ENCODE data around the gene SH3PXD2B. TPM values are rescaled to one million over a fixed set of nuclear protein-coding genes. Genes with fewer than 3 reads are reported as not detected.

Gene SH3PXD2B
- total and polyA plus RNA-seq, 7 experiments from 2014 or later: 0.15 to 1.1 (median 0.28) TPM; not detected in 1

DNA sequence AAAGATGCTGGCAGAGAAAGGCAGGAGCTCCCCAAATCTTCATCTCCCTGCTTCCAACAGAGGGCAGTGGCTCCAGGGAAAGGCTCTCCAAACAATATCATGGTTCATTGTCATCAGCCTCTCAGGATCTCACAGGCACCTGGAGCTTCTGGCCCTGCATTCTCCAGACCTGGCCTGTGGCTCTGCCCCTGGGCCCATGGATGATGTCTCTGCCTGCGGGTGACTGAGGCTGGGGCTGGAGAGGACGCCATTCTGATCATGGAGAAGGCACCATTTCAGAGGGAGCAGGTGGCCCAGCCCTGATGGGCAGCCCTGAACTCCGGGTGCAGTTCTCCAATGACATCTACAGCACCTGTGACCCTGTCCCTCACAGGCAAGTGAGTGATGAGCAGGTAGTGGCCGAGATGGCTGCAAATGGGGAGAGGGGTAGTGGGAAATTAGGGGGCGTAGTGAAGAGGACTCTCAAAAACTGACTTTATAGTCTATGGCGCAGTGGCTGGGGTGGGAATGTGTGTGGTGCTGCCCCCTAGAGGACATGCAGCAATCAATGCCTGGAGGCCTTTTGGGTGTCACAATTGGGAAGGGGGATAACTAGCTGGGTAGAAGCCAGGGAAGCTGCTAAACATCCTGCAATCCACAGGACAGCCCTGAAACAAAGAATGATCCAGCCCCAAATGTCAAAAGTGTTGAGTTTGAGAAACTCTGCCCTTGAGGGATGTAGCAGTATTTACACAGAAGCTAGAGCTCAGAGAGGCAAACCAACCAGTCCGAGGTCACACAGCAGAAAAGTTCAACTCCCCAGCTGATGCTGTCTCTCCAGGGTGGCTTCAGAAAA, 3.2 kb downstream of the SH3PXD2B start:
- Histone ChIP-seq H3K4me1 (ENCODE audit: control insufficient read depth in 2 of 2, insufficient read depth in 2 of 2, low read length in 2 of 2) (no peaks in the 10 kb centered on the region), H3K36me3 (ENCODE audit: control insufficient read depth in 2 of 3, insufficient read depth in 3 of 3, low read length in 3 of 3) (no peaks in the 10 kb centered on the region), H3K27ac (ENCODE audit: low read depth, low read length) (no peak overlapping the region), H3K9me3 (ENCODE audit: control insufficient read depth in 2 of 3, low read length in 3 of 3) (no peaks in the 10 kb centered on the region), H3K4me3 (ENCODE audit: low read length) (no peak overlapping the region), H3K27me3 (ENCODE audit: control insufficient read depth in 2 of 2, insufficient read depth in 2 of 2, low read length in 2 of 2) (peaks cover 0 to 4% of the 10 kb centered on the region in 2 donors)
- intact Hi-C loops (cut with micrococcal nuclease): loop anchor here (5.0 to 10.0 kb wide), 3 partner anchors 166 to 1166 kb away; partner anchors contain the start of genes RPL26L1 (in 2 of the 2), BOD1 (in 1 of the 2) and UBTD2 (in 1 of the 2)
- peak in 6 of 9 donors; percentile 17 to 49 (median 26) for DNase-seq
- peaks cover 12 to 65% (median 44%) of the 10 kb centered on the region in 5 donors for H3K27me3 Mint-ChIP-seq
- peak; percentile 52 for ATAC-seq
- peak overlapping the region in 4 of 10 donors; percentile 33 to 73 (median 47) for H3K4me3 Mint-ChIP-seq
- H3K27ac Mint-ChIP-seq: no peak overlapping the region
- ChIA-PET CTCF (interaction anchor here (1.1 to 1.3 kb wide), 2 partner anchors 9 to 13 kb away, joined by 3 read pairs; no protein-coding TSS in a partner anchor), POLR2A (no interaction called here)
- H3K4me1 Mint-ChIP-seq: peaks cover 8 to 17% (median 13%) of the 10 kb centered on the region in 7 donors
- H3K9me3 Mint-ChIP-seq: no peaks in the 10 kb centered on the region
- no peaks in the 10 kb centered on the region for H3K36me3 Mint-ChIP-seq

- intact Hi-C loops (cut with micrococcal nuclease): loop anchor here (5.0 to 10.0 kb wide), 3 partner anchors 166 to 1167 kb away; partner anchors contain the start of genes RPL26L1 (in 2 of the 2), BOD1 (in 1 of the 2) and UBTD2 (in 1 of the 2)
- Mint-ChIP-seq H3K27ac (no peak overlapping the region), H3K36me3 (no peaks in the 10 kb centered on the region), H3K9me3 (no peaks in the 10 kb centered on the region), H3K27me3 (peaks cover 12 to 59% (median 40%) of the 10 kb centered on the region in 5 donors), H3K4me3 (no peak overlapping the region), H3K4me1 (peaks cover 8 to 17% (median 13%) of the 10 kb centered on the region in 7 donors)
- Histone ChIP-seq H3K4me3 (ENCODE audit: low read length) (no peak overlapping the region), H3K9me3 (ENCODE audit: control insufficient read depth in 2 of 3, low read length in 3 of 3) (no peaks in the 10 kb centered on the region), H3K27me3 (ENCODE audit: control insufficient read depth in 2 of 2, insufficient read depth in 2 of 2, low read length in 2 of 2) (peaks cover 0 to 4% of the 10 kb centered on the region in 2 donors), H3K27ac (ENCODE audit: low read depth, low read length) (no peak overlapping the region), H3K36me3 (ENCODE audit: control insufficient read depth in 2 of 3, insufficient read depth in 3 of 3, low read length in 3 of 3) (no peaks in the 10 kb centered on the region), H3K4me1 (ENCODE audit: control insufficient read depth in 2 of 2, insufficient read depth in 2 of 2, low read length in 2 of 2) (no peaks in the 10 kb centered on the region)
- ChIA-PET POLR2A (no interaction called here), CTCF (interaction anchor here (1.1 to 1.3 kb wide), 2 partner anchors 10 to 12 kb away, joined by 3 read pairs; no protein-coding TSS in a partner anchor)
- ATAC-seq (no peak), DNase-seq (no peak)
Measured at GRCh38 chr5:172450453-172450852, 3.9 kb downstream of the SH3PXD2B start.

DNA sequence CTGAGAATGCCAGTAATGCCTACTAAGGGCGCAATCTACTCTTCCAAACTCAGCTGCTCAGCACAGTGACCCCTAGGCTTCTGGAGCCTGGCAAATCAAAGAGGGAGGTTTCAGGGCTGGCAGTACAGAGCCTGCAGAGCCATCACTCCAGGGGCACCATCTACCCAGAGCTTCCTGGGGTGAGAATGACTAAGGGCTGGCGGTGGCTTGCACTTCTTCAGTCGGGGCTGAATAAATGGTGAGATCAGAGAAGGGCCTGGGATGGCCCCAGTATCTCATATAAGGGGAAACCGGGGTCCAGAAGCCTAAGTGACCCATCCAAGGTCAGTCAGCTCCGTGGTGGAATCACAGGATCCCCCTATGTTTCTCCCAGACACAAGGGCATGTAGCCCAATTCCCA, 5.3 kb downstream of the SH3PXD2B start:
- H3K4me3 ChIP-seq (ENCODE audit: low read length): no peak overlapping the region
- Mint-ChIP-seq H3K4me3 (no peak overlapping the region), H3K27me3 (peaks cover 13 to 57% (median 39%) of the 10 kb centered on the region in 5 donors), H3K4me1 (peaks cover 0 to 12% (median 8%) of the 10 kb centered on the region in 7 donors), H3K27ac (no peak overlapping the region), H3K9me3 (no peaks in the 10 kb centered on the region), H3K36me3 (no peaks in the 10 kb centered on the region)
- ChIA-PET POLR2A (no interaction called here), CTCF (interaction anchor here (0.6 kb wide), 1 partner anchor 8 kb away, joined by 5 read pairs; no protein-coding TSS in a partner anchor)
- no peak overlapping the region for H3K27ac ChIP-seq (ENCODE audit: low read depth, low read length)
- no peak for ATAC-seq
- no peaks in the 10 kb centered on the region for H3K9me3 ChIP-seq (ENCODE audit: control insufficient read depth in 2 of 3, low read length in 3 of 3)
- no peak for DNase-seq
- no peaks in the 10 kb centered on the region for H3K27me3 ChIP-seq (ENCODE audit: control insufficient read depth in 2 of 2, insufficient read depth in 2 of 2, low read length in 2 of 2)
- no peaks in the 10 kb centered on the region for H3K36me3 ChIP-seq (ENCODE audit: control insufficient read depth in 2 of 3, insufficient read depth in 3 of 3, low read length in 3 of 3)
- H3K4me1 ChIP-seq (ENCODE audit: control insufficient read depth in 2 of 2, insufficient read depth in 2 of 2, low read length in 2 of 2): no peaks in the 10 kb centered on the region
- intact Hi-C loops (cut with micrococcal nuclease): no loop called here

DNA sequence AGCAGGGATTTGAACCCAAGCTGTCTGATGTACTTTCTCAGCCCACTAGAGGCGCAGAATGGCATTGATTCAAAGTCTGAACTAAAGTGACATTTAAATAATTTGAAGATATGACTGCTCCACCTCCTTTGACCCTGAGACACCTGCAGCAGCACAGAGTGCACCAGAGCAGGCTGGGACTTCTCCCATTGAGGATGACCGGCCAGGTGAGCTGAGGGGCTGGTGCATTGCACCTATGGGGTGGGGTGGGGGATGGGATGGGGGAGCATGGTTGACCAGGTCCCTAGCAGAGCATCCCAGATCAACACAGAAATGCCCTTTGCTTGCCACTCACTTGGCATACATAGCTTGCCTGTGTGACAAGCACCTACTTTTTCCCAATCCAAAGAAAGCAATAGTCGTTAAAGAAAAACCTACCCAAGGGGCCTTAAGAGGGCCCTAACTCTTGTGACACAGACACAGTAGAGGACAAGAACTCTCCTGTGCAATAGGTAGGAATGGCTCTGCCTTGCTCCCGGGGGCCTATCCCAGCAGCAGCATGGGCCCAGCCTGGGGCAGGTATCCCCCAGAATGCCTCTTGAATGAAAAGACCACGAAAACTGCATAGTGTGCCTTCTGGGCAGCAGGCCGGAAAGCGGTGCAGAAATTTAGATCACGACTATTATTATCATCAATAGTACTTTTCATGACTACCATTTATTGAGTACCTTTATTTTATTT, 6.5 kb downstream of the SH3PXD2B start:
- no peaks in the 10 kb centered on the region for H3K9me3 Mint-ChIP-seq
- POLR2A ChIA-PET: no interaction called here
- CTCF ChIA-PET: no interaction called here
- Histone ChIP-seq H3K4me3 (ENCODE audit: low read length) (no peak overlapping the region), H3K4me1 (ENCODE audit: control insufficient read depth in 2 of 2, insufficient read depth in 2 of 2, low read length in 2 of 2) (no peaks in the 10 kb centered on the region), H3K9me3 (ENCODE audit: control insufficient read depth in 2 of 3, low read length in 3 of 3) (no peaks in the 10 kb centered on the region), H3K27me3 (ENCODE audit: control insufficient read depth in 2 of 2, insufficient read depth in 2 of 2, low read length in 2 of 2) (no peaks in the 10 kb centered on the region), H3K27ac (ENCODE audit: low read depth, low read length) (no peak overlapping the region), H3K36me3 (ENCODE audit: control insufficient read depth in 2 of 3, insufficient read depth in 3 of 3, low read length in 3 of 3) (no peaks in the 10 kb centered on the region)
- intact Hi-C loops (cut with micrococcal nuclease): no loop called here
- H3K27ac Mint-ChIP-seq: no peak overlapping the region
- peaks cover 19 to 52% (median 36%) of the 10 kb centered on the region in 5 donors for H3K27me3 Mint-ChIP-seq
- ATAC-seq (no peak), DNase-seq (no peak)
- H3K4me1 Mint-ChIP-seq: peaks cover 0 to 8% (median 1%) of the 10 kb centered on the region in 7 donors
- no peak overlapping the region for H3K4me3 Mint-ChIP-seq
- no peaks in the 10 kb centered on the region for H3K36me3 Mint-ChIP-seq

DNA sequence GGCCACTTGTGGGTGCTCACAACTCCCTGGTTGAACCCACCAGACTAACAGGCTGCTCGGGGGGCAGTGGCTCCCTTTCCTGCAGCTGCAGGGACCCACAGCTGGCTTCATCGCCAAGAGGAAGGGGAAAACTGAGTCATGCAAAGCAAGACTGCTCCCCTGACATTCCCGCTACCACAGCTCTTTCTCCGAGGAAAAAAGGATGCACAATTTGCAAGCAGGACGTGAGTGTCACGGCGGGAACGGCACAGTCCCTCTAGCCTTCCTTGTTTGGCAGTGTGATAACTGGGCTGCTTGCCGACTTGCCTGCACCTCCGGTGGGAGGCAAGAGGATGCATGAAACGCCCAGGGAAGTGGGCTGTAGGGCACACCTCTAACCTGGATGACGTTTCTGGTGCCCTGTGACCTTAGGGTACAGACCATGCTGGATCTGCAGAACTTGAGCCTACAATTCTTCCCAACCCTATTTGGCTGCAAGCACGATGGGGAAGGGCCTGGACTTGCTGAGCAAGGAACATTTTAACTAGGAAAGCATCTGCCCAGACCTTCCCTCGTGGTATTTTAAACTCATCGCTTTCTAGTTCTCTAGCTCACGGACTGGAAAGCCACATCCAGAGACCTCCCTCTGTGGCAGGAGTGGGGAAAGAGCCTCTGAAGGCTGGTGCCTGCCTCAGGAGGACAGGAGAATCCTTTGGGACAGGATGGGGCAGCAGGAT, 7.8 kb downstream of the SH3PXD2B start:
- Mint-ChIP-seq H3K36me3 (no peaks in the 10 kb centered on the region), H3K27me3 (peaks cover 14 to 39% (median 30%) of the 10 kb centered on the region in 5 donors), H3K4me3 (no peak overlapping the region), H3K27ac (no peak overlapping the region), H3K4me1 (peaks cover 0 to 6% (median 0%) of the 10 kb centered on the region in 7 donors), H3K9me3 (no peaks in the 10 kb centered on the region)
- POLR2A ChIA-PET: no interaction called here
- no peak overlapping the region for H3K4me3 ChIP-seq (ENCODE audit: low read length)
- H3K27me3 ChIP-seq (ENCODE audit: control insufficient read depth in 2 of 2, insufficient read depth in 2 of 2, low read length in 2 of 2): no peaks in the 10 kb centered on the region
- no peaks in the 10 kb centered on the region for H3K9me3 ChIP-seq (ENCODE audit: control insufficient read depth in 2 of 3, low read length in 3 of 3)
- no peak overlapping the region for H3K27ac ChIP-seq (ENCODE audit: low read depth, low read length)
- no peaks in the 10 kb centered on the region for H3K4me1 ChIP-seq (ENCODE audit: control insufficient read depth in 2 of 2, insufficient read depth in 2 of 2, low read length in 2 of 2)
- CTCF ChIA-PET: no interaction called here
- no peak for DNase-seq
- ATAC-seq: no peak
- intact Hi-C loops (cut with micrococcal nuclease): no loop called here
- no peaks in the 10 kb centered on the region for H3K36me3 ChIP-seq (ENCODE audit: control insufficient read depth in 2 of 3, insufficient read depth in 3 of 3, low read length in 3 of 3)

- Mint-ChIP-seq H3K27me3 (peaks cover 8 to 33% (median 25%) of the 10 kb centered on the region in 5 donors), H3K4me1 (peaks cover 0 to 6% (median 0%) of the 10 kb centered on the region in 7 donors), H3K36me3 (no peaks in the 10 kb centered on the region), H3K27ac (no peak overlapping the region), H3K9me3 (no peaks in the 10 kb centered on the region), H3K4me3 (no peak overlapping the region)
- ATAC-seq (no peak), DNase-seq (no peak)
- H3K27me3 ChIP-seq (ENCODE audit: control insufficient read depth in 2 of 2, insufficient read depth in 2 of 2, low read length in 2 of 2): no peaks in the 10 kb centered on the region
- H3K4me3 ChIP-seq (ENCODE audit: low read length): no peak overlapping the region
- CTCF ChIA-PET: no interaction called here
- H3K9me3 ChIP-seq (ENCODE audit: control insufficient read depth in 2 of 3, low read length in 3 of 3): no peaks in the 10 kb centered on the region
- no peaks in the 10 kb centered on the region for H3K36me3 ChIP-seq (ENCODE audit: control insufficient read depth in 2 of 3, insufficient read depth in 3 of 3, low read length in 3 of 3)
- H3K27ac ChIP-seq (ENCODE audit: low read depth, low read length): no peak overlapping the region
- intact Hi-C loops (cut with micrococcal nuclease): no loop called here
- H3K4me1 ChIP-seq (ENCODE audit: control insufficient read depth in 2 of 2, insufficient read depth in 2 of 2, low read length in 2 of 2): no peaks in the 10 kb centered on the region
- POLR2A ChIA-PET: no interaction called here
Measured at GRCh38 chr5:172445866-172446265, 8.5 kb downstream of the SH3PXD2B start.
